Hematopoietic multipotent progenitor cell treated with erythropoietin and hydrocortisone succinate and interleukin-3 and kit ligand, for 4 days (in vitro differentiated cells): ENCODE measurements around the gene SGK1.
A peak's percentile ranks its signal among the peaks of the same experiment; 100 is the strongest.
"Not testable (repeated sequence)": the region's sequence is repeated elsewhere in the genome, so short reads cannot be mapped to it uniquely, and the experiment has no call there.

Source experiments
- DNase-seq: peaks from one replicate; pipeline ENCODE4 v3.0.0-alpha.2; 2015

Gene SGK1

DNA sequence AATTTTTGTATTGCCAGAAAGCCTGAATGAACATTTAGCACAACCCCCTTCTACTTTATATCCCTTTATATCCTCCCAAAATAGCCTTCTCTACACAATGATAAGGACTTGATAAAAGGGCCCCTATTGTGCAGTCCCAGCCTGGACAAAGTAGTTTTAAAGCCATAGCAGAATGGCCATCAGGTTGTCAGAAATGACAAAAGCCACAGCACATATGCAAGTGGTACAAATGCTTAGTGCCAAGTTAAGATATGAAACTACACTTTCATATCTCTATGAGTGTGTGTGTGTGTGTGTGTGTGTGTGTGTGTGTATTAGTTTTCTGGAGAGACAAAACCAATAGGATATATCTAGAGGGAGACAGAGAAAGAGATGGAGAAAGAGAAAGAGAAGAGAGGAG is 132.6 kb downstream of the SGK1 start:
- no peak for DNase-seq

- DNase-seq: no peak
Observed at GRCh38 chr6:134183844-134184243, 134.1 kb downstream of the SGK1 start.

DNA sequence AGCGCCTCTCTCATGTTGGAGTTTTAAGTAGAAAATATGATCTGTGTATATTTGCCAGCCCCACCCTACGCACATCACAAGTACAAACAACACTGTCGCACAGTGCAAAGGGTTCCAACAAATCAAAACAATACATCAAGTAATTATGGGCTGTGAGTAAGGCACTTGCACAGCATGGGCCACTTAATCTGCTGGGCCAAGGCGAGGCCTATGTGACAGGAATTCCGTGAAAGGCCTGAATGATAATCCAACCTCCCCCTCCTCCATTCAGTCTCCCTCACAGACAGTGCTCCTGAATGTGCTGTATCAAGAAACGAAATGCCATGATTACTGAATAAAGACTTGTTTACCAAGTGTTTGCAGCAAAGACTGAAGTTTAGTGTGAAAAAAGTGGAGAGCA is 135.4 kb downstream of the SGK1 start:
- DNase-seq: no peak

DNA sequence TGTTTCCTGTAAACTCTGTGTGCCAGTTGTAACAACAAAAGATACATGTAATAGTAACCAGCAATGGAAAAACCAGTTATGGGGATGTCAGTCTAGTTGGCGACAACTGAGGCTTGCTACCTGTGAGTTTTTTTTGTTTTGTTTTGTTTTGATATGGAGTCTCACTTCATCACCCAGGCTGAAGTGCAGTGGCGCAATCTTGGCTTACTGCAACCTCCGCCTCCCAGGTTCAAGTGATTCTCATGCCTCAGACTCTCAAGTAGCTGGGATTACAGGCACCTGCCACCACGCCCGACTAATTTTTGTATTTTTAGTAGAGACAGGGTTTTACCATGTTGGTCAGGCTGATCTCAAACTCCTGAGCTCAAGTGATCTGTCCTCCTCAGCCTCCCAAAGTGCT is 136.2 kb downstream of the SGK1 start:
- not testable (repeated sequence) for DNase-seq

- not testable (repeated sequence) for DNase-seq
Observed at GRCh38 chr6:134181251-134181650, 136.7 kb downstream of the SGK1 start.

DNA sequence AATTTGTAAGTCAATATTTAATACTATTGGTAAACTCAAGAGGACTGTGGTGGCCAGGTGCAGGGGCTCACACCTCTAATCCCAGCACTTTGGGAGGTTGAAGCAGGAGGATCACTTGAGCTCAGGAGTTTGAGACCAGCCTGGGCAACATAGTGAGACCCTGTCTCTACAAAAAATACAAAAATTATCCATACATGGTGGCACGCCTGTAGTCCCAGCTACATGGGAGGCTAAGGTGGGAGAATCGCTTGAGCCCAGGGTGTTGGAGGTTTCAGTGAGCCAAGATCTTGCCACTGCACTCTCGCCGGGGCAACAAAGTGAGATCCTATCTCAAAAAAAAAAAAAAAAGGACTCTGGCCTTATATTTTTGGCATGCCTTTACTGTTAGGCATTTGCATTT is 137.4 kb downstream of the SGK1 start:
- DNase-seq: not testable (repeated sequence)

- peak; percentile 83 for DNase-seq
Observed at GRCh38 chr6:134178161-134179044, 139.5 kb downstream of the SGK1 start.

DNA sequence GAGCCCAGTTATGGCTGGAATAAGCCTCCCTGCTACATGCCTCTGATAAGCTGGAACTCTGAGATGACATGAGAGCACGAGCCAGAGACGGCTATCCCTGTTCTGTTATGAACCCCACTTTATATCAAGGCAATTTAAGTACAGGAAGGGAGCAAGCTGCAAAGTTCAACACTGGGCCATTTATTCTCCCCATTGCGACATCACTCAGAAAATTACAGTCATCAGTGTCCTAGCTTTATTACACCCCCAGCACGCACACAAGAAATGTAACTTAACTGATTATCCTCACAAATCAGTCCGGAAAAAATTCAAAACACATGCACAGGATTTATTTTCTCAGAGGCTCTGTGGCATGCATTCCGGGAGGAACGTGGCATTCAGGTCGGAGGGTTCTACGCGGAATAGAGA is 140.2 kb downstream of the SGK1 start:
- peak; percentile 37 for DNase-seq

DNA sequence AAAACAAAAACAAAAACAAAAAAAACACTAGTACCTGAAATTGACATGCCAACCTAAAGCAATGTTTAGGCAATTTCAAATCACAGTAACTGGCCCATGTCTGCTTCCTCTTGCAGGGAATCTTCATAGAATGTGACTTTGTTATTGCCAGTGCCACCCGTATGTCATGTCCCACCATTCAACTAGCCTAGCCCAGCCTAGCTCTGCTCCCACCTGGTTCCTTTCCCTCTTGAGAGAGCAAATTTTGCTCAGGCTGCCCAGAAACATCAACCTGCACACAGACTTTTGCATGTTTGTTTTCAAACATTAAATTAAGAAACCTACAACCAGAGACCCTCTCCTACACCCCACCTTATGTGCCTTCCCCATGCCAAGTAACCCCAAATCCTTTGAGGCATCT is 140.7 kb downstream of the SGK1 start:
- DNase-seq: no peak

DNA sequence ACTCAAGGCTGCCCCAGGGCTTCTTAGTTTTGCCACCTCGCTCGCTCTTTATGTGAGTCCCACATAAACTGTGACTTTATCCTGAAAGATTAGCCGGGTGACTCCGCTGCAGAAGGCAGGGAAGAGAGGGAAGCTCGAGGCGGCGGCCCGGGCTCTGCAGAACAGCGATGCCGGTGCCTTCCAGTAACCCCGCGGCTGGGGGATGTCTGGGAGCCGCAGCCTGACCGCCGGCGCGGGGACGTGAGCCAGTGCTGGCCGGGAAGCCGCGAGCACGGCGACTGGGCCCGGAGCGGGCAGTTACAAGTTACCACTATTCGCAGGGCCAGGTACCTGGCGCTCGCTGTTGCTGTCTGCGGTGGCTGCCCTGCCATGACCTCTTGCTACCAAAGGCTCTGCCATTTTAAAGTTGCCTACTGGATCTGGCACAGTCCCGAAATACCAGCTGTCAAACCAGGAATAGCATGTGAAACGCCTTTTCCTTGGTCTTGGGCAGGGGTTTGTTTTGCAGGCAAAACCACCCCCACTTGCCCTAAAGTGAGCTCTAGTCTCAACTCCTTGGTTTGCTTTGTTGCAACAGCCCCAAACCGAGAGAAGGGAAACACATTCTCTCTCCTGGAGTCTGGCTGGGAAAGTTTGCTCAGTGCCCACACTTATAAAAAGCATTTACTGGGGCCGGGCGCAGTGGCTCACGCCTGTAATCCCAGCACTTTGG is 141.5 kb downstream of the SGK1 start:
- DNase-seq: peak; percentile 24

GRCh38 chr6:134175532-134176263 is 142.2 kb downstream of the SGK1 start:
- DNase-seq: peak; percentile 49

GRCh38 chr6:134174672-134175531 is 143.0 kb downstream of the SGK1 start:
- peak; percentile 95 for DNase-seq

DNA sequence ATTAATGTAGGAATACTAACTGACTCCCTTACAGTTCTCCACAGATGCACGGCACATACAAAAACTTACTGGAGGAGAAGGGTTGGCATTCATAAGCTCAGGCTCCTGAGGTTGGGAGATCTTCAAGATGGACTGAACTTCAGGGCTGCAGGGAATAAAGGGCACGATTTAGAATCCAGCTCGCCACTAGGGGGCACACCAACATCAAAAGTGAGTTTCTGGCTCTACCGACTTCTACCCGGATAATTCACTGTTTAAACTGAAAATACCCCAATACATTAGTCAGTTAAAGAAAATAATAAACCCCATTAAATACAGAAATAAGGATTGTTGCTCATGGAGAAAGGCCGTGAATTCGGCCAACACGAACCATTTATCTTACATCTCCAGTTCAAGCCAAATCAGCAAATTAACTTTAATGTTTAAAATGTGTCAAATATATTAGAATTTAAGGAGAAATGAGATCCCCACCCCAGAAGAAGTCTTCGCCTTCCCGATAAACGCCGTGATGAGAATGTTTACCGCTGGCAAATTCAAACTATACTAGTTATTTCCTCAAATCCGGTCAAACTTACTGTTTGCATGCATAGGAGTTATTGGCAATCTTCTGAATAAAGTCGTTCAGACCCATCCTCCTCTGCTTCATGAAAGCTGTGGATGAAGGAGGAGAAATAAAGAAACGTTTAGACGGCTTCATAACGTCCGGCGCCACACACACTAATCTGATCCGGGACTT is 143.8 kb downstream of the SGK1 start:
- DNase-seq: peak; percentile 90

- DNase-seq: no peak
Observed at GRCh38 chr6:134173366-134173725, 144.6 kb downstream of the SGK1 start.

DNA sequence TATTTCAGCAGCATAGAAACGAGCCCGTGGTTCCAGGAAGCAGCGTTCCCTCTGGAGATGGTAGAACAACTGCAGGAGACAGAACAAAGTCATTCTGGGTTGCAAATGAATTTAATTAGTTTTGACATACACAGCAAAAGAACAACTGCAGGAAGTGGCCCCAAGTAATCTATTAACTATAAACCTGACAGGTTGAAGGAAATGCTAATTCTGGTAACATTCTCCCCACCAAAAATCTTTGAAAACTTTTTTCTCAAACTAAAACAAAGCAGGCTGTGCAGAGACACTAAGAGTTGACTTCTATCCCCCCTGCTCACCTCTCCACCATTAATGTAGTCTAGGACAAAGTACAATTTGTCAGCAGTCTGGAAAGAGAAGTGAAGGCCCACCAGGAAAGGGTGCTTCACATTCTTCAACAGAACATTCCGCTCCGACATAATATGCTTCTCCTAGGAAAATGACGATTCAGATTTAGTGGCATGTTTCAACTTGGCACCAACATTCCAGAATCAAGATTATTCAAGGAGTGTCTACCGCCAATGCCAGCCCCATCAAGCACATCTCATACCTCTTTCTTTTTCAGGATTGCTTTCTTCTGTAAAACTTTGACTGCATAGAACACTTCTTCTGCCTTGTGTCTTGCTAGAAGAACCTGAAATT is 145.1 kb downstream of the SGK1 start:
- no peak for DNase-seq

DNA sequence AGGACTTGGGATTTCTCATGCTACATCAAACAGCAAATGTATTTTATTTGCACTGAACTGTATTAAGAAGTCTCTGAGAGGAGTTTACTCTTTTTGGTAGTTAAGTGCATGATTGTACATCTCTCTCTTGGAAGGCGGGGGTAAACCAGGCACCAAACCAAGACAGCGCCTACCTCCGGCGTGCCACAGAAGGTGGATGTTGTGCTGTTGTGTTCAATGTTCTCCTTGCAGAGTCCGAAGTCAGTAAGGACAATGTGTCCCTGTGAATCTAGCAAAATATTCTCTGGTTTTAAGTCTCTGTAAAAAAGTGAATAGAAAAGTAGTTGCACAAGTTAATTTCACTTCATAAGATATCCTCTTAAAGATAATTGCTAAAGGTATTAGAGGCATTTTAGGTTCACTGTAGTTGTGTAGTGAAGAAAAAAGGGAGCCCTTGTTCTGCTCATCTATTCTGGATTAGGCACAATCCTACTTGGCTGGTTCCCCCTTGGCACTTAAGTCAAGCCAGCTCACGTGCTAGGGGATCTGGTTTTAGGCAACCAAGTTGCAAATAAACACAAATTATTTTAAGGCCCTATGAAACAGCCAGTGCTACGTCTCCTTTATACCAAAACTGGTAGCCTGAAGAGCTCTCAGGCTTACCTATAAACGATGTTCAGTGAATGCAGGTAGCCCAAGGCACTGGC is 145.7 kb downstream of the SGK1 start:
- no peak for DNase-seq

DNA sequence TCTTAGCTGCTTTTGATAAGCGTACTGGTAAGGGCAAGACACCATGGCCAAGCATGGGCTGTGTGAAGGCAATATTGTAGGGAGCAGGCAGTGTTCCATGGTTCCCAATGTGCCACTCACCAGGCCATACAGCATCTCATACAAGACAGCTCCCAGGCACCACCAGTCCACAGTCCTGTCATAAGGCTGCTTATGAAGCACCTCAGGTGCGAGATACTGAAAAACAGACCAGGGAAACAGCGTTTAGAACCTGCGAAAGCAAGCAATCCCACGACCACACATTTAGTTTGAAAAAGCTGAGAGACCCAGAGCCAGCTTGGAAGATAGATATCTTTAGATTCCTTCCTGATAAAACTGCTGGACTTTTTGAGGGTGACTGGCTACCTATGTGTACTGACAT is 146.4 kb downstream of the SGK1 start:
- DNase-seq: no peak

DNA sequence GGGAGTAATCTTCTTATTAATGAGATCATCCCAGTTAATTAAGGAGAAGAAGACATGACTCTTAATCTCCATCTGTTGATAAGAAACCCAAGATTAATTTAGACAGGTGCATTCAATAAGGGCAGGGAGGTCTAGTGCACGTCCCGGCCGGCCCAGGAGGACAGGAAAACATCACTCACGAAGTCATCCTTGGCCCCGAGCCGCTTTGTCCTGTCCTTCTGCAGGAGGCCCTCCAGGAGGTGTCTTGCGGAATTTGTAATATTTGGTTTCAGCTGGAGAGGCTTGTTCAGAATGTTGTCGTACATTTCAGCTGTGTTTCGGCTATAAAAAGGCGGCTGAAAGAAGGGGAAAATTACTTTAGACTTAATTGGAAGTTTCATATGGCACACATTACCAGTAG is 147.1 kb downstream of the SGK1 start:
- DNase-seq: no peak

GRCh38 chr6:134169871-134170486 is 147.9 kb downstream of the SGK1 start:
- no peak for DNase-seq

- no peak for DNase-seq
Observed at GRCh38 chr6:134168590-134169208, 149.2 kb downstream of the SGK1 start.
